Activated B cell treated with CpG ODN at 0.5 μM for 24 hours (primary cell): ENCODE measurements around the gene PLCB4. TPM values are rescaled to one million over a fixed set of nuclear protein-coding genes. Genes with fewer than 3 reads are reported as not detected.
"Not testable (repeated sequence)": the region's sequence is repeated elsewhere in the genome, so short reads cannot be mapped to it uniquely, and the experiment has no call there.

Source experiments
- ATAC-seq: fragments of 200-7000 bp; cut with Tn5 transposase; one replicate; pipeline ENCODE4 v1.10.0; 2021; ENCODE audit warnings: low read depth, mild to moderate bottlenecking, moderate library complexity
- CTCF ChIA-PET: fragments of 350-600 bp; sonication (Branson Sonifier 250); formaldehyde crosslinking; loops from one replicate; lab custom pipeline; 2021; ENCODE audit warnings: antibody characterized with exemption; lab: Charles Lee
- POLR2A ChIA-PET: fragments of 350-600 bp; sonication (Branson Sonifier 250); formaldehyde crosslinking; loops from one replicate; lab custom pipeline; 2021; ENCODE audit warnings: antibody characterized with exemption; lab: Charles Lee
- DNase-seq: peaks from one replicate; pipeline ENCODE4 v3.0.0; 2022
- H3K27ac Mint-ChIP-seq: one replicate; pipeline ENCODE4 v1.8.0; 2020; ENCODE audit warnings: mixed read lengths
- H3K27me3 Mint-ChIP-seq: one replicate; pipeline ENCODE4 v1.8.0; 2021; ENCODE audit warnings: mixed read lengths
- H3K36me3 Mint-ChIP-seq: one replicate; pipeline ENCODE4 v1.8.0; 2021; ENCODE audit warnings: low read depth, mixed read lengths
- H3K4me1 Mint-ChIP-seq: one replicate; pipeline ENCODE4 v1.8.0; 2021; ENCODE audit warnings: mixed read lengths
- H3K4me3 Mint-ChIP-seq: one replicate; pipeline ENCODE4 v1.8.0; 2020; ENCODE audit warnings: mild to moderate bottlenecking, mixed read lengths
- H3K9me3 Mint-ChIP-seq: one replicate; pipeline ENCODE4 v1.8.0; 2020; ENCODE audit warnings: mixed read lengths
- intact Hi-C: fragments of 100-400 bp; cut with micrococcal nuclease; formaldehyde crosslinking; loops from one replicate; pipeline ENCODE4 v1.15.1; 2024
- total RNA-seq: library from RNA; stranded (reverse); gene quantifications from 2 replicates; pipeline ENCODE4 v1.2.3, GENCODE V29; 2022
- TF ChIP-seq, protein P1 (sequence below): fragments of 200-600 bp; IDR thresholded peaks from one replicate; pipeline ENCODE4 v1.8.0; 2022; ENCODE audit warnings: antibody characterized with exemption, mild to moderate bottlenecking

Gene PLCB4
- total RNA-seq, 1 donor from 2014 or later: not detected

- Mint-ChIP-seq H3K9me3 (peaks cover 10% of the 10 kb centered on the region), H3K36me3 (no peaks in the 10 kb centered on the region), H3K27ac (no peak overlapping the region), H3K27me3 (no peaks in the 10 kb centered on the region), H3K4me3 (no peak overlapping the region), H3K4me1 (no peaks in the 10 kb centered on the region)
- intact Hi-C loops: no loop called here
- DNase-seq (no peak), ATAC-seq (no peak)
- CTCF ChIA-PET: no interaction called here
- TF ChIP-seq, protein P1, sequence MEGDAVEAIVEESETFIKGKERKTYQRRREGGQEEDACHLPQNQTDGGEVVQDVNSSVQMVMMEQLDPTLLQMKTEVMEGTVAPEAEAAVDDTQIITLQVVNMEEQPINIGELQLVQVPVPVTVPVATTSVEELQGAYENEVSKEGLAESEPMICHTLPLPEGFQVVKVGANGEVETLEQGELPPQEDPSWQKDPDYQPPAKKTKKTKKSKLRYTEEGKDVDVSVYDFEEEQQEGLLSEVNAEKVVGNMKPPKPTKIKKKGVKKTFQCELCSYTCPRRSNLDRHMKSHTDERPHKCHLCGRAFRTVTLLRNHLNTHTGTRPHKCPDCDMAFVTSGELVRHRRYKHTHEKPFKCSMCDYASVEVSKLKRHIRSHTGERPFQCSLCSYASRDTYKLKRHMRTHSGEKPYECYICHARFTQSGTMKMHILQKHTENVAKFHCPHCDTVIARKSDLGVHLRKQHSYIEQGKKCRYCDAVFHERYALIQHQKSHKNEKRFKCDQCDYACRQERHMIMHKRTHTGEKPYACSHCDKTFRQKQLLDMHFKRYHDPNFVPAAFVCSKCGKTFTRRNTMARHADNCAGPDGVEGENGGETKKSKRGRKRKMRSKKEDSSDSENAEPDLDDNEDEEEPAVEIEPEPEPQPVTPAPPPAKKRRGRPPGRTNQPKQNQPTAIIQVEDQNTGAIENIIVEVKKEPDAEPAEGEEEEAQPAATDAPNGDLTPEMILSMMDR: no peak
- POLR2A ChIA-PET: no interaction called here
Measured at GRCh38 chr20:9147547-9148024, 78.7 kb downstream of the PLCB4 start.

DNA sequence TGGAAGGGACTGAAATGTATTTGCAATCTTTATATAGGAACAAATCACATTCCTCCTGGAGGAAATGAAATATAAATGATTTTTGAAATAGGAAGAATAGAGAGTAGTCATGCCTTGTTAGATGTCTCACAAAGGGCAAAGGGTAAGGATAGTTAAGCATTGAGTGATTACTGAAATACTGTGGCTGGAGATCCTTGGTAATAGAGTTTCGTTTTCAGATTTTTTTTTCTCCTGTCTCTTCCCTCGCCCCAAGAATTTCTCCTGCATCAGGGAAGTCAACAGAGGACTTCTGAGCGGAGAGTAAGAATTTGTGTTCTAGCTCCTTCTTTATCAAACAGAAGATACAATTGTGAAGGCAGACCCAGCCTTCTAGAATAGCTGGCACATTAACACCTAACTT, 79.4 kb downstream of the PLCB4 start:
- CTCF ChIA-PET: no interaction called here
- Mint-ChIP-seq H3K27me3 (no peaks in the 10 kb centered on the region), H3K4me1 (no peaks in the 10 kb centered on the region), H3K9me3 (peaks cover 7% of the 10 kb centered on the region), H3K36me3 (no peaks in the 10 kb centered on the region), H3K4me3 (no peak overlapping the region), H3K27ac (no peak overlapping the region)
- DNase-seq: no peak
- intact Hi-C loops: no loop called here
- no peak for ATAC-seq
- POLR2A ChIA-PET: no interaction called here
- TF ChIP-seq, protein P1: no peak

- Mint-ChIP-seq H3K4me3 (no peak overlapping the region), H3K4me1 (no peaks in the 10 kb centered on the region), H3K27me3 (no peaks in the 10 kb centered on the region), H3K36me3 (no peaks in the 10 kb centered on the region), H3K9me3 (peaks cover 8% of the 10 kb centered on the region), H3K27ac (no peak overlapping the region)
- TF ChIP-seq, protein P1: no peak
- DNase-seq (no peak), ATAC-seq (no peak)
- ChIA-PET CTCF (no interaction called here), POLR2A (no interaction called here)
- intact Hi-C loops: no loop called here
Measured at GRCh38 chr20:9149087-9149486, 80.2 kb downstream of the PLCB4 start.

GRCh38 chr20:9149796-9150195, 80.9 kb downstream of the PLCB4 start:
- H3K36me3 Mint-ChIP-seq: no peaks in the 10 kb centered on the region

DNA sequence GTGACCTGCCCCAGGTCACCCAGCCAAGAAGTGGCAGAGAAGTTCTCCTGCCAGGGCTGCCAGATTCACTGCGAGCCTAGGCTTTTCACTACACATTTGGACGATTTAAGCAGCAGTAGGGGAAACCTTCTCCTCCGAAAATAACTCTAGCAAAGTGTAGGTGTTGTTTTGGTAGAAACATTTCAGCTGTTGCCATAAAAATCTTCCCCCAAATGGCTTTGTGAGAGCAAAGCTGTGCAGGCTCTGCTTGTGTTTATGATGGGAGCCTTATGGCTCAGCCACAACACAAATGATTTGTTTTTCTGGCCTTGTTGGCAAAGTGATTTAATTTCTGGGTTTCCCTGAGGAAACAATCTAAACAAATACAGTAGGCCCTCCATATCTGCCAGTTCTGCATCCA, 81.8 kb downstream of the PLCB4 start:
- ChIA-PET POLR2A (no interaction called here), CTCF (no interaction called here)
- TF ChIP-seq, protein P1: no peak
- H3K27ac Mint-ChIP-seq: no peak overlapping the region
- intact Hi-C loops: no loop called here
- no peak for DNase-seq
- no peak overlapping the region for H3K4me3 Mint-ChIP-seq
- ATAC-seq: no peak
- H3K27me3 Mint-ChIP-seq: no peaks in the 10 kb centered on the region
- peaks cover 10% of the 10 kb centered on the region for H3K9me3 Mint-ChIP-seq
- H3K4me1 Mint-ChIP-seq: no peaks in the 10 kb centered on the region
- H3K36me3 Mint-ChIP-seq: no peaks in the 10 kb centered on the region

More at GRCh38 chr20:9149796-9150195, 80.9 kb downstream of the PLCB4 start:
- DNase-seq: no peak
- no peak for ATAC-seq
- TF ChIP-seq, protein P1: no peak
- ChIA-PET POLR2A (no interaction called here), CTCF (no interaction called here)
- intact Hi-C loops: no loop called here
- Mint-ChIP-seq H3K4me1 (no peaks in the 10 kb centered on the region), H3K27ac (no peak overlapping the region), H3K9me3 (peaks cover 9% of the 10 kb centered on the region), H3K27me3 (no peaks in the 10 kb centered on the region), H3K4me3 (no peak overlapping the region)

DNA sequence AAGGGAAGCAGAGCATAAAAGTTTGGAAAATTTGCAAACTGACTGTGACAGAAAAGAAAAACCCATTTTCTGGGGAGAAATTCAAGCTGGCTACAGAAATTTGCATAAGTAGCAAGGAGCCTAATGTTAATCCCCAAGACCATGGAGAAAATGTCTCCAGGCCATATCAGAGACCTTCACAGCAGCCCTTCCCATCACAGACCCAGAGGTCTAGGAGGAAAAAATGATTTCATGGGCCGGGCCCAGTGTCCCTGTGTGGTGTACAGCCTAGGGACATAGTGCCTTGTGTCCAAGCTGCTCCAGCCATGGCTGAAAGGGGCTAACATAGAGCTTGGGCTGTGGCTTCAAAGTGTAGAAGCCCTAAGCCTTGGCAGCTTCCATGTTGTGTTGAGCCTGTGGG, 83.3 kb downstream of the PLCB4 start:
- H3K4me3 Mint-ChIP-seq, intact Hi-C loops, ATAC-seq, H3K4me1 Mint-ChIP-seq, H3K27ac Mint-ChIP-seq, H3K36me3 Mint-ChIP-seq, DNase-seq, H3K27me3 Mint-ChIP-seq, CTCF ChIA-PET, POLR2A ChIA-PET: not testable (repeated sequence)
- peaks cover 10% of the 10 kb centered on the region for H3K9me3 Mint-ChIP-seq
